H1 (cell line): ENCODE measurements around the gene DARS1. TPM values are rescaled to one million over a fixed set of nuclear protein-coding genes. Genes with fewer than 3 reads are reported as not detected.

ENCODE experiments used
- CTCF ChIA-PET: fragments of 300-600 bp; sonication (Branson Sonifier 250); formaldehyde crosslinking; loops from one replicate; lab custom pipeline; 2021; ENCODE audit not compliant: partially characterized antibody; lab: Charles Lee
- POLR2A ChIA-PET: fragments of 300-600 bp; sonication (Branson Sonifier 250); formaldehyde crosslinking; loops from one replicate; lab custom pipeline; 2021; ENCODE audit warnings: inconsistent platforms; ENCODE audit not compliant: partially characterized antibody; lab: Charles Lee
- DNase-seq, 2 experiments: peaks; one replicate each; pipeline versions ENCODE4 v3.0.0 to v3.0.0-alpha.2; 2010 to 2022; ENCODE audit warnings: low spot score in 2 of 2, low read depth in 1 of 2, mixed read lengths in 1 of 2
- FAIRE-seq: peaks from 2 replicates; lab custom pipeline; 2011; peaks lifted over from hg19 to GRCh38; lab: Jason Lieb, UNC
- H2AFZ ChIP-seq: 2 replicates; pipeline ENCODE4 v1.8.1; 2012; ENCODE audit warnings: low read length, inconsistent platforms
- H2AK5ac ChIP-seq: 2 replicates; pipeline ENCODE4 v1.6.1; 2013; ENCODE audit warnings: low read depth, low read length
- H2BK120ac ChIP-seq: replicated peaks from 2 replicates; pipeline ENCODE3; 2013; ENCODE audit warnings: low read depth, low read length, inconsistent platforms
- H2BK12ac ChIP-seq: 2 replicates; pipeline ENCODE4 v1.6.1; 2013; ENCODE audit warnings: low read depth, low read length
- H2BK15ac ChIP-seq: 2 replicates; pipeline ENCODE4 v1.6.1; 2013; ENCODE audit warnings: low read length
- H2BK20ac ChIP-seq: 2 replicates; pipeline ENCODE4 v1.6.1; 2013; ENCODE audit warnings: low read length
- H2BK5ac ChIP-seq: 2 replicates; pipeline ENCODE4 v1.6.1; 2013; ENCODE audit warnings: low read depth, low read length
- H3K14ac ChIP-seq: 2 replicates; pipeline ENCODE4 v1.6.1; 2013; ENCODE audit warnings: inconsistent platforms; ENCODE audit not compliant: insufficient read length
- H3K18ac ChIP-seq: 2 replicates; pipeline ENCODE4 v1.6.1; 2013; ENCODE audit warnings: low read length; ENCODE audit errors: extremely low read depth
- H3K23ac ChIP-seq: 2 replicates; pipeline ENCODE4 v1.6.1; 2013; ENCODE audit warnings: inconsistent platforms; ENCODE audit not compliant: insufficient read length
- H3K23me2 ChIP-seq: 2 replicates; pipeline ENCODE4 v1.6.1; 2013; ENCODE audit warnings: low read depth, low read length
- H3K27ac ChIP-seq: 2 replicates; pipeline ENCODE4 v1.6.1; 2011; ENCODE audit warnings: low read depth, low read length, inconsistent platforms
- H3K27me3 ChIP-seq, 4 experiments: replicated peaks in 1 of 4; 1 replicate in 1 of 4; 2 replicates in 3 of 4; pipeline versions ENCODE4 v1.6.1 to v1.8.1; 2011 to 2013; ENCODE audit warnings: low read length in 3 of 4, mild to moderate bottlenecking in 3 of 4, inconsistent platforms in 2 of 4, mixed read lengths in 2 of 4, moderate library complexity in 1 of 4; ENCODE audit not compliant: control insufficient read depth in 3 of 4, insufficient read depth in 3 of 4; ENCODE audit errors: extremely low read depth in 1 of 4
- H3K36me3 ChIP-seq, 4 experiments: 2 replicates each; pipeline versions ENCODE4 v1.6.1 to v1.8.1; 2011 to 2013; ENCODE audit warnings: mild to moderate bottlenecking in 4 of 4, low read length in 3 of 4, moderate library complexity in 2 of 4, control low read depth in 1 of 4, inconsistent platforms in 1 of 4; ENCODE audit not compliant: insufficient read depth in 4 of 4, control insufficient read depth in 2 of 4
- H3K4ac ChIP-seq: replicated peaks from 2 replicates; pipeline ENCODE3; 2013; ENCODE audit warnings: low read length, low read depth, mixed read lengths, inconsistent platforms; ENCODE audit not compliant: insufficient read length
- H3K4me1 ChIP-seq, 4 experiments: replicated peaks in 1 of 4; 1 replicate in 1 of 4; 2 replicates in 3 of 4; pipeline versions ENCODE4 v1.6.1 to v1.8.1; 2011 to 2013; ENCODE audit warnings: low read length in 3 of 4, inconsistent platforms in 2 of 4, mixed read lengths in 1 of 4; ENCODE audit not compliant: insufficient read depth in 4 of 4, control insufficient read depth in 3 of 4
- H3K4me2 ChIP-seq, 2 experiments: 2 replicates each; pipeline versions ENCODE4 v1.6.1 to v1.8.1; 2011 to 2013; ENCODE audit warnings: low read depth in 2 of 2, low read length in 2 of 2, control low read depth in 1 of 2, inconsistent platforms in 1 of 2, mild to moderate bottlenecking in 1 of 2; ENCODE audit not compliant: insufficient read depth in 1 of 2
- H3K4me3 ChIP-seq, 4 experiments: fragments of 200-600, 300-600 bp in 1 of 4; sonication (generic), shearing (Covaris generic), sonication (Bioruptor Twin) in 1 of 4; 2 replicates each; pipeline versions ENCODE4 v1.5.1 to v1.8.1; 2011 to 2016; ENCODE audit warnings: low read length in 4 of 4, low read depth in 3 of 4, control low read depth in 2 of 4, inconsistent platforms in 2 of 4, mild to moderate bottlenecking in 2 of 4, mixed read lengths in 1 of 4, moderate library complexity in 1 of 4; ENCODE audit not compliant: insufficient read depth in 2 of 4; ENCODE audit errors: extremely low read depth in 1 of 4
- H3K56ac ChIP-seq: replicated peaks from 2 replicates; pipeline ENCODE3; 2013; ENCODE audit warnings: low read depth, mild to moderate bottlenecking, mixed read lengths, low read length, inconsistent platforms; ENCODE audit not compliant: insufficient read length
- H3K79me1 ChIP-seq: 2 replicates; pipeline ENCODE4 v1.6.1; 2013; ENCODE audit warnings: low read depth, low read length, control low read depth
- H3K79me2 ChIP-seq, 2 experiments: 2 replicates each; pipeline versions ENCODE4 v1.6.1 to v1.8.1; 2012 to 2013; ENCODE audit warnings: low read length in 2 of 2, mild to moderate bottlenecking in 2 of 2, inconsistent platforms in 1 of 2; ENCODE audit not compliant: insufficient read depth in 2 of 2, control insufficient read depth in 1 of 2
- H3K9ac ChIP-seq, 4 experiments: replicated peaks in 1 of 4; 1 replicate in 1 of 4; 2 replicates in 3 of 4; pipeline versions ENCODE4 v1.6.1 to v1.8.1; 2011 to 2013; ENCODE audit warnings: low read depth in 3 of 4, low read length in 3 of 4, control low read depth in 2 of 4, mild to moderate bottlenecking in 2 of 4, moderate library complexity in 2 of 4, inconsistent platforms in 1 of 4; ENCODE audit errors: extremely low read depth in 1 of 4
- H3K9me3 ChIP-seq, 2 experiments: 2 replicates each; pipeline versions ENCODE4 v1.6.1 to v1.8.1; 2012 to 2013; ENCODE audit warnings: mild to moderate bottlenecking in 2 of 2, moderate library complexity in 2 of 2, control low read depth in 1 of 2, inconsistent platforms in 1 of 2, low read depth in 1 of 2, low read length in 1 of 2, mixed read lengths in 1 of 2; ENCODE audit not compliant: insufficient read depth in 2 of 2
- H4K20me1 ChIP-seq, 2 experiments: replicated peaks in 1 of 2; 2 replicates each; pipeline versions ENCODE3 to v1.8.1; 2011 to 2013; ENCODE audit warnings: inconsistent platforms in 2 of 2, low read length in 2 of 2, mild to moderate bottlenecking in 1 of 2; ENCODE audit not compliant: insufficient read depth in 2 of 2, control insufficient read depth in 1 of 2
- H4K5ac ChIP-seq: 2 replicates; pipeline ENCODE4 v1.6.1; 2013; ENCODE audit warnings: low read length, low read depth, mixed read lengths, inconsistent platforms; ENCODE audit not compliant: insufficient read length
- H4K8ac ChIP-seq: 2 replicates; pipeline ENCODE4 v1.8.0; 2013; ENCODE audit warnings: mild to moderate bottlenecking, moderate library complexity, low read length, inconsistent platforms; ENCODE audit not compliant: insufficient read depth; ENCODE audit errors: extremely low read depth
- H4K91ac ChIP-seq: replicated peaks from 2 replicates; pipeline ENCODE3; 2013; ENCODE audit warnings: low read length, mixed read lengths, inconsistent platforms; ENCODE audit not compliant: insufficient read length
- GABPA ChIP-seq: IDR thresholded peaks from 2 replicates; pipeline ENCODE4 v1.6.1; 2011; ENCODE audit warnings: mild to moderate bottlenecking, low read length, moderate library complexity, borderline replicate concordance; ENCODE audit not compliant: insufficient read depth
- MAFK ChIP-seq: IDR thresholded peaks from 2 replicates; pipeline ENCODE4 v1.6.1; 2012; ENCODE audit warnings: low read depth, mild to moderate bottlenecking, improper control_type of control experiment, low read length
- TCF12 ChIP-seq: IDR thresholded peaks from 2 replicates; pipeline ENCODE4 v1.6.1; 2011; ENCODE audit warnings: low read depth, mild to moderate bottlenecking, low read length
- TEAD4 ChIP-seq: IDR thresholded peaks from 2 replicates; pipeline ENCODE4 v1.6.1; 2012; ENCODE audit warnings: low read depth, low read length, inconsistent platforms, mixed read lengths
- YY1 ChIP-seq: IDR thresholded peaks from 2 replicates; pipeline ENCODE4 v1.6.1; 2011; ENCODE audit warnings: low read depth, mild to moderate bottlenecking, low read length
- whole genome bisulfite sequencing, 2 experiments: shearing (Covaris generic) in 1 of 2; methylation state at CpG; one replicate each; pipeline versions ENCODE4 v1.1.6 to v1.1.7; 2013 to 2015; ENCODE audit warnings: low lambda C conversion rate in 2 of 2, mixed read lengths in 2 of 2, inconsistent platforms in 1 of 2, low coverage in 1 of 2, missing lambda C conversion rate in 1 of 2; ENCODE audit not compliant: insufficient replicate concordance in 2 of 2, insufficient coverage in 1 of 2, insufficient read length in 1 of 2; ENCODE audit errors: extremely low coverage in 1 of 2, missing lambda C conversion rate in 1 of 2; 5-methylcytosine and 5-hydroxymethylcytosine counted together
- polyA plus RNA-seq, 7 experiments: library from polyadenylated mRNA; depleted of rRNA in 3 of 7; stranded (reverse) in 5 of 7; unstranded in 2 of 7; fragments of >200 nt in 5 of 7; fragments of 200-250 nt in 2 of 7; gene quantifications; 1 replicate in 5 of 7; 2 replicates in 1 of 7; 4 replicates in 1 of 7; pipeline versions ENCODE4 v1.2.1 to v1.2.3, GENCODE V29; 2011 to 2013; ENCODE audit warnings: missing spikeins in 2 of 7, mixed read lengths in 2 of 7
- total RNA-seq: library from RNA; stranded (reverse); fragmentation: NEBNext Ultra II Directional; extraction: Animal tissue kit (Norgen Biotek cat#: 25700); gene quantifications from 2 replicates; pipeline ENCODE4 v1.2.1, GENCODE V29; 2021

The DARS1 gene
- total and polyA plus RNA-seq, 2 of the 8 experiments (the other 6 are each of a cell fraction or from before 2014, with no cell fraction given): 61.7 to 85.9 TPM

DNA sequence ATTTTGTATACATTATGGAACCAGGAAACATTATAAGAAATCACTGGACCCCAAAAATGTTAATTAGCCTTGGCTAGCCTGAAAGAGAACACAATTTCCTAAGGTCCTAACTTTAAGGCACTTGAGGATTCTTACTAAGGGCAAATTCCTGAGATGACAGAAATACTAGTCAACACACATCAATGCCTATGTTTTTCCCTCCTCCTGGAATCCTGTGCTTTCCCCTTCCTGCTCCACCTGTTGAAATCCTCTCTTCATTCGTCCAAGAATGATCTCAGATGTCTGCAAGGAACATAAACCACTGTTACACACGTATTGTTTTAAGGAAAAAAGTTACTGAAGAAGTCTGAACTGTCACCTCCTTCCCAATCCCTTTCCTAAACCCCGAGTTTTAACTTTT is 21.2 kb upstream of the DARS1 start:
- no peak overlapping the region for H2BK20ac ChIP-seq
- 59% methylated on average over 3 of the region's 3 CpGs; no CpG with 5 or more reads in 1 of the 2 experiments for WGBS, 2 experiments
- peaks cover 0 to 4% (median 2%) of the 10 kb centered on the region in 4 experiments; a peak in 4 of 7 replicates for H3K4me1 ChIP-seq
- H3K56ac ChIP-seq: no peak overlapping the region
- H2AK5ac ChIP-seq: no peak overlapping the region
- H2BK120ac ChIP-seq: no peak overlapping the region
- H4K8ac ChIP-seq: no peak overlapping the region
- no peak overlapping the region for H3K27ac ChIP-seq
- no peak overlapping the region for H2BK5ac ChIP-seq
- no peaks in the 10 kb centered on the region for H3K23me2 ChIP-seq
- H3K4me3 ChIP-seq: no peak overlapping the region
- H3K9ac ChIP-seq: no peak overlapping the region
- no peak overlapping the region for H2AFZ ChIP-seq
- no peak overlapping the region for H4K91ac ChIP-seq
- no peaks in the 10 kb centered on the region; a peak in 1 of 4 replicates for H3K9me3 ChIP-seq
- H3K18ac ChIP-seq: no peak overlapping the region
- no peaks in the 10 kb centered on the region for H3K79me2 ChIP-seq
- FAIRE-seq (peak; percentile 13), DNase-seq (no peak)
- CTCF ChIA-PET: interaction anchor here (1.2 kb wide), 1 partner anchor 10 kb away, joined by 4 read pairs; no protein-coding TSS in a partner anchor
- H3K14ac ChIP-seq: no peak overlapping the region
- H4K5ac ChIP-seq: no peak overlapping the region
- TF ChIP-seq TCF12 (no peak), GABPA (no peak), YY1 (no peak), TEAD4 (no peak), MAFK (0 out of 2 replicates have a peak, but pooled peaks have one; percentile 24)
- POLR2A ChIA-PET: interaction anchor here (0.9 kb wide), 1 partner anchor 21 kb away, joined by 3 read pairs; no protein-coding TSS in a partner anchor
- no peaks in the 10 kb centered on the region for H3K27me3 ChIP-seq
- no peak overlapping the region; a peak in 1 of 4 replicates for H3K4me2 ChIP-seq
- no peak overlapping the region for H2BK15ac ChIP-seq
- H4K20me1 ChIP-seq: no peaks in the 10 kb centered on the region
- H3K79me1 ChIP-seq: no peaks in the 10 kb centered on the region
- no peaks in the 10 kb centered on the region for H3K36me3 ChIP-seq
- H3K23ac ChIP-seq: no peak overlapping the region
- H2BK12ac ChIP-seq: no peak overlapping the region
- H3K4ac ChIP-seq: no peak overlapping the region
